ENCODE measurements around the gene ATP6V0E1. TPM values are rescaled to one million over a fixed set of nuclear protein-coding genes. Genes with fewer than 3 reads are reported as not detected.

Gene ATP6V0E1
- total RNA-seq, 1 experiment from 2014 or later, result 84.6 TPM

DNA sequence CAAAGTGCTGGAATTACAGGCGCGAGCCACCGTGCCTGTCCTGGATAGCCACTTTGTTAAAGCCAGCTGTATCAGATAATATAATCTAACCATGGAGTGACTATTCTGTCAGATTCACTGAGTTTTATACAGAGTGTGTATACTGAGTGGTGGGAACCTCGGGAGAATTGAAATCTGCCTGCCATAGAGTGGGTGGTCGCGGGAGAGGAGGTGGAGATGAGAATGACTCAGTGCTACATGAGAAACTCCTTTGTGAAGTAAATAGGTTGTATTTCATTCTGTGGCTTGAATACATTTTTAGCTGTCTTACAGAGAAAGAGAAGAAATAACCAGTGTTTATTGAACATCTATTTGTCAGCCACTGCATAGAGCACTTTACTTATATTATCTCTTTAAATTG is 26.4 kb downstream of the ATP6V0E1 start:
- CTCF ChIA-PET, result no interaction called here

DNA sequence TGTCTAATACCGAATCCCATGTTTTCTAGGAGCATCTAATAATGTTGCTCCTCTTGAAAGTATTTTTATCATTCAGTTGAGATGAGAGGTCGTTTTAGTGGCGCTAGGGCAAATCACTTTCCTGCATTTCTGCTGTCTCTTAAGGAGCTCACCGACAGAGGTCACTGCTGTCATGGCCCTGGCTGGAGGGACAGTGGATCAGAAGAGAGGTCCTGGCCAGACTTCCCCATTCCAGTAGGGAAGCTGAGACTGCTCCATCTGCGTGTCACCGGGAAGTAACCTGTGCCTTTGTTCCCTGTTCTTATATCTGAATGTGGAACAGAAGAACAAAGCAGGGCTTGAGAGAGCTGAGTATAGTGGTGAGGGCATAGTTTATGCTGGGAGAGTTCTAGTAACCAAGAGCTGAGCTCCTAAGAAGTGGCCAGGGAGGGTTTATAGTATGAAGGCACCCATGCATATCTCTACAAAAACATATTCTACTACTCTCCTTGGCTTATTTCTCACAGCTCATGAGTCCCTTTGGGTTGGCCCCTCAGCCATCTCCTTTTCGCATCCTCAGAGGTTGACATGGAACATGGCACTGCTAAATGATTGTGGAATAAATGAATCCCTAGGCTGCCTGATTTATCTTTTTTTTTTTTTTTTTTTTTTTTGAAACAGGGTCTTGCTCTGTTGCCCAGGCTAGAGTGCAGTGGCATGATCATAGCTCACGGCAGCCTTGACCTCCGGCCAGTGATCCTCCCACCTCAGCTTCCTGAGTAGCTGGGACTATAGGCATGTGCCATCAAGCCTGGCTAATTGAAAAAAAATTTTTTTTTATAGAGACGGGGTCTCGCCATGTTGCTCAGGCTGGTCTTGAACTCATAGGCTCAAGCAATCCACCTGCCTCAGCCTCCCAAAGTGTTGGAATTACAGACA is 27.2 kb downstream of the ATP6V0E1 start:
- Histone ChIP-seq H3K4me1 (ENCODE audit: control insufficient read depth in 1 of 2, insufficient read depth in 2 of 2, low read length in 2 of 2) (peaks cover 33 to 41% of the 10 kb centered on the region in 2 experiments), H3K79me2 (ENCODE audit: insufficient read depth, low read length) (peaks cover 76% of the 10 kb centered on the region), H3K27me3 (ENCODE audit: insufficient read depth, low read length) (no peaks in the 10 kb centered on the region), H2AFZ (ENCODE audit: low read depth, low read length, poor library complexity, severe bottlenecking) (no peak overlapping the region), H3K9me2 (ENCODE audit: insufficient read depth) (no peaks in the 10 kb centered on the region), H3K36me3 (ENCODE audit: control insufficient read depth in 1 of 2, insufficient read depth in 2 of 2, low read length in 2 of 2) (no peaks in the 10 kb centered on the region), H3K4me2 (ENCODE audit: low read length) (no peak overlapping the region), H3K9me3 (ENCODE audit: control insufficient read depth in 1 of 2, insufficient read depth in 1 of 2, low read depth in 1 of 2, low read length in 2 of 2) (no peaks in the 10 kb centered on the region), H3K4me3 (replicated peaks in 1 of 2; ENCODE audit: low read depth in 1 of 2, low read length in 2 of 2) (no peak overlapping the region), H4K20me1 (ENCODE audit: insufficient read depth) (no peaks in the 10 kb centered on the region), H3K27ac (ENCODE audit: low read depth, low read length) (no peak overlapping the region), H3K9ac (ENCODE audit: low read length) (no peak overlapping the region)
- BruUV-seq (replicated peaks), result no TSS peak
- ChIA-PET POLR2A (no interaction called here), RAD21 (ENCODE audit: low non-redundant PET in 1 of 2, low total read pairs in 2 of 2, uncharacterized antibody in 2 of 2, unreplicated experiment in 2 of 2) (no interaction called here), CTCF (interaction anchor here (0.7 kb wide), 1 partner anchor 47 kb away, joined by 3 read pairs; no protein-coding TSS in a partner anchor)
- DNase-seq (ENCODE audit: low read depth, low spot score) (no peak), ATAC-seq (no peak; the same call in 1 of the 2 replicates)
- intact Hi-C loops (cut with micrococcal nuclease), result no loop called here
- TF ChIP-seq, protein P1, sequence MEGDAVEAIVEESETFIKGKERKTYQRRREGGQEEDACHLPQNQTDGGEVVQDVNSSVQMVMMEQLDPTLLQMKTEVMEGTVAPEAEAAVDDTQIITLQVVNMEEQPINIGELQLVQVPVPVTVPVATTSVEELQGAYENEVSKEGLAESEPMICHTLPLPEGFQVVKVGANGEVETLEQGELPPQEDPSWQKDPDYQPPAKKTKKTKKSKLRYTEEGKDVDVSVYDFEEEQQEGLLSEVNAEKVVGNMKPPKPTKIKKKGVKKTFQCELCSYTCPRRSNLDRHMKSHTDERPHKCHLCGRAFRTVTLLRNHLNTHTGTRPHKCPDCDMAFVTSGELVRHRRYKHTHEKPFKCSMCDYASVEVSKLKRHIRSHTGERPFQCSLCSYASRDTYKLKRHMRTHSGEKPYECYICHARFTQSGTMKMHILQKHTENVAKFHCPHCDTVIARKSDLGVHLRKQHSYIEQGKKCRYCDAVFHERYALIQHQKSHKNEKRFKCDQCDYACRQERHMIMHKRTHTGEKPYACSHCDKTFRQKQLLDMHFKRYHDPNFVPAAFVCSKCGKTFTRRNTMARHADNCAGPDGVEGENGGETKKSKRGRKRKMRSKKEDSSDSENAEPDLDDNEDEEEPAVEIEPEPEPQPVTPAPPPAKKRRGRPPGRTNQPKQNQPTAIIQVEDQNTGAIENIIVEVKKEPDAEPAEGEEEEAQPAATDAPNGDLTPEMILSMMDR (IDR thresholded peaks at IDR 0.05 in 2 of 3, conservative IDR thresholded peaks at IDR 0.05 in 1 of 3; ENCODE audit: borderline replicate concordance in 1 of 3, insufficient read depth in 1 of 3, low read depth in 2 of 3, low read length in 2 of 3), result 0 out of 6 replicates have a peak, but pooled peaks of 1 of the 3 experiments have one; percentile 6
- peak; percentile 32 for TF ChIP-seq RAD21 (IDR thresholded peaks at IDR 0.05; ENCODE audit: low read depth)
- no peak for TF ChIP-seq YY1 (IDR thresholded peaks at IDR 0.05; ENCODE audit: extremely low read depth, insufficient replicate concordance, low read depth, low read length)
- TF ChIP-seq SIN3A (IDR thresholded peaks at IDR 0.05; ENCODE audit: low read depth), result no peak
- TF ChIP-seq, protein P2, sequence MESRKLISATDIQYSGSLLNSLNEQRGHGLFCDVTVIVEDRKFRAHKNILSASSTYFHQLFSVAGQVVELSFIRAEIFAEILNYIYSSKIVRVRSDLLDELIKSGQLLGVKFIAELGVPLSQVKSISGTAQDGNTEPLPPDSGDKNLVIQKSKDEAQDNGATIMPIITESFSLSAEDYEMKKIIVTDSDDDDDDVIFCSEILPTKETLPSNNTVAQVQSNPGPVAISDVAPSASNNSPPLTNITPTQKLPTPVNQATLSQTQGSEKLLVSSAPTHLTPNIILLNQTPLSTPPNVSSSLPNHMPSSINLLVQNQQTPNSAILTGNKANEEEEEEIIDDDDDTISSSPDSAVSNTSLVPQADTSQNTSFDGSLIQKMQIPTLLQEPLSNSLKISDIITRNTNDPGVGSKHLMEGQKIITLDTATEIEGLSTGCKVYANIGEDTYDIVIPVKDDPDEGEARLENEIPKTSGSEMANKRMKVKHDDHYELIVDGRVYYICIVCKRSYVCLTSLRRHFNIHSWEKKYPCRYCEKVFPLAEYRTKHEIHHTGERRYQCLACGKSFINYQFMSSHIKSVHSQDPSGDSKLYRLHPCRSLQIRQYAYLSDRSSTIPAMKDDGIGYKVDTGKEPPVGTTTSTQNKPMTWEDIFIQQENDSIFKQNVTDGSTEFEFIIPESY (IDR thresholded peaks at IDR 0.05; ENCODE audit: extremely low read depth, insufficient replicate concordance, low read length), result no peak

More for the DNA sequence above, 26.4 kb downstream of the ATP6V0E1 start:
- H3K27me3 ChIP-seq (ENCODE audit: insufficient read depth, low read length), result no peaks in the 10 kb centered on the region
- H3K4me2 ChIP-seq (ENCODE audit: low read length), result no peak overlapping the region
- H3K27ac ChIP-seq (ENCODE audit: low read depth, low read length), result no peak overlapping the region
- RAD21 ChIA-PET (ENCODE audit: low non-redundant PET in 1 of 2, low total read pairs in 2 of 2, uncharacterized antibody in 2 of 2, unreplicated experiment in 2 of 2), result interaction anchor here in 1 of 2 experiments (0.7 kb wide), 1 partner anchor 1721 kb away, joined by 3 read pairs; no protein-coding TSS in a partner anchor
- POLR2A ChIA-PET, result no interaction called here
- BruUV-seq (replicated peaks), result no TSS peak
- no peaks in the 10 kb centered on the region for H4K20me1 ChIP-seq (ENCODE audit: insufficient read depth)
- peaks cover 77% of the 10 kb centered on the region for H3K79me2 ChIP-seq (ENCODE audit: insufficient read depth, low read length)
- ATAC-seq (no peak), DNase-seq (ENCODE audit: low read depth, low spot score) (no peak)
- H3K9me3 ChIP-seq (ENCODE audit: control insufficient read depth in 1 of 2, insufficient read depth in 1 of 2, low read depth in 1 of 2, low read length in 2 of 2), result no peaks in the 10 kb centered on the region
- no peak overlapping the region for H3K4me3 ChIP-seq (replicated peaks in 1 of 2; ENCODE audit: low read depth in 1 of 2, low read length in 2 of 2)
- H3K9me2 ChIP-seq (ENCODE audit: insufficient read depth), result no peaks in the 10 kb centered on the region
- intact Hi-C loops (cut with micrococcal nuclease), result no loop called here
- no peaks in the 10 kb centered on the region for H3K36me3 ChIP-seq (ENCODE audit: control insufficient read depth in 1 of 2, insufficient read depth in 2 of 2, low read length in 2 of 2)
- H3K4me1 ChIP-seq (ENCODE audit: control insufficient read depth in 1 of 2, insufficient read depth in 2 of 2, low read length in 2 of 2), result peaks cover 25 to 33% of the 10 kb centered on the region in 2 experiments; a peak in 3 of 4 replicates
- TF ChIP-seq SRF (IDR thresholded peaks at IDR 0.05; ENCODE audit: low read depth), result no peak
- TF ChIP-seq EGR1 (IDR thresholded peaks at IDR 0.05; ENCODE audit: low read depth), result 0 out of 2 replicates have a peak, but pooled peaks have one; percentile 20
- H2AFZ ChIP-seq (ENCODE audit: low read depth, low read length, poor library complexity, severe bottlenecking), result no peak overlapping the region
- H3K9ac ChIP-seq (ENCODE audit: low read length), result no peak overlapping the region

Measured in HCT116 (cell line).